Right atrium auricular region (tissue), 2 donors: ENCODE results near the gene PTPN1. TPM values are rescaled to one million over a fixed set of nuclear protein-coding genes. Genes with fewer than 3 reads are reported as not detected.
"Not testable (repeated sequence)": the region's sequence is repeated elsewhere in the genome, so short reads cannot be mapped to it uniquely, and the experiment has no call there.

Experiments
- DNase-seq: peaks from one replicate; pipeline ENCODE4 v3.0.0-alpha.2; 2019; ENCODE audit warnings: low spot score
- H3K27ac ChIP-seq, 2 donors: fragments of 200-600 bp; sonication (generic); 1 replicate in 1 of 2; 2 replicates in 1 of 2; pipeline ENCODE4 v1.5.1; 2016 to 2019
- H3K27me3 ChIP-seq, 2 donors: fragments of 200-600 bp; sonication (generic); one replicate each; pipeline versions ENCODE4 v1.5.1 to v1.6.0; 2017 to 2019
- H3K36me3 ChIP-seq: fragments of 200-600 bp; sonication (generic); one replicate; pipeline ENCODE4 v1.5.1; 2016
- H3K4me1 ChIP-seq, 2 donors: fragments of 200-600 bp; sonication (generic); one replicate each; pipeline versions ENCODE4 v1.5.1 to v1.6.0; 2017 to 2019
- H3K4me3 ChIP-seq, 2 donors: fragments of 200-600 bp; sonication (generic); 1 replicate in 1 of 2; 2 replicates in 1 of 2; pipeline ENCODE4 v1.5.1; 2017 to 2019; ENCODE audit warnings: mild to moderate bottlenecking in 1 of 2, moderate library complexity in 1 of 2
- H3K9me3 ChIP-seq, 2 donors: fragments of 200-600 bp; sonication (generic); one replicate each; pipeline ENCODE4 v1.5.1; 2019
- CTCF ChIP-seq, 2 donors: fragments of 200-600 bp; sonication (generic); IDR thresholded peaks; one replicate each; pipeline ENCODE4 v1.5.1; 2019; ENCODE audit warnings: antibody characterized with exemption in 2 of 2
- total RNA-seq, 2 donors: library from RNA; depleted of rRNA; stranded (reverse); fragments of >200 nt; gene quantifications; one replicate each; pipeline ENCODE4 v1.1.0, GENCODE V29; 2016

Gene PTPN1
- total RNA-seq, 2 donors from 2014 or later, result 28.1 to 38.7 TPM

GRCh38 chr20:50617022-50617421 is 106.8 kb downstream of the PTPN1 start:
- no peaks in the 10 kb centered on the region for H3K36me3 ChIP-seq
- peaks cover 0 to 6% of the 10 kb centered on the region in 2 donors for H3K9me3 ChIP-seq
- no peak overlapping the region for H3K27ac ChIP-seq
- DNase-seq, result no peak
- no peaks in the 10 kb centered on the region for H3K27me3 ChIP-seq
- no peaks in the 10 kb centered on the region for H3K4me1 ChIP-seq
- no peak overlapping the region for H3K4me3 ChIP-seq
- no peak for TF ChIP-seq CTCF (IDR thresholded peaks at IDR 0.05)

- Histone ChIP-seq H3K4me1 (no peaks in the 10 kb centered on the region), H3K4me3 (no peak overlapping the region), H3K9me3 (peaks cover 0 to 6% of the 10 kb centered on the region in 2 donors), H3K36me3 (no peaks in the 10 kb centered on the region), H3K27ac (no peak overlapping the region), H3K27me3 (no peaks in the 10 kb centered on the region)
- DNase-seq, result no peak
- TF ChIP-seq CTCF (IDR thresholded peaks at IDR 0.05), result no peak
These were observed 108.4 kb downstream of the PTPN1 start for GRCh38 chr20:50618537-50618936.

GRCh38 chr20:50620459-50620858 is 110.3 kb downstream of the PTPN1 start:
- H3K4me3 ChIP-seq, H3K4me1 ChIP-seq, DNase-seq, H3K9me3 ChIP-seq, H3K27me3 ChIP-seq, H3K27ac ChIP-seq, H3K36me3 ChIP-seq: not testable (repeated sequence)

GRCh38 chr20:50621068-50621665 is 111.0 kb downstream of the PTPN1 start:
- H3K36me3 ChIP-seq, result no peaks in the 10 kb centered on the region
- peaks cover 0 to 6% of the 10 kb centered on the region in 2 donors for H3K9me3 ChIP-seq
- TF ChIP-seq CTCF (IDR thresholded peaks at IDR 0.05), result no peak
- H3K4me3 ChIP-seq, result no peak overlapping the region
- no peak for DNase-seq
- no peak overlapping the region for H3K27ac ChIP-seq
- H3K27me3 ChIP-seq, result no peaks in the 10 kb centered on the region
- H3K4me1 ChIP-seq, result no peaks in the 10 kb centered on the region

GRCh38 chr20:50624351-50625016 is 114.3 kb downstream of the PTPN1 start:
- H3K4me3 ChIP-seq, result no peak overlapping the region
- no peaks in the 10 kb centered on the region for H3K36me3 ChIP-seq
- H3K27ac ChIP-seq, result no peak overlapping the region
- H3K4me1 ChIP-seq, result no peaks in the 10 kb centered on the region
- DNase-seq, result no peak
- no peaks in the 10 kb centered on the region for H3K27me3 ChIP-seq
- peaks cover 0 to 6% of the 10 kb centered on the region in 2 donors for H3K9me3 ChIP-seq
- no peak for TF ChIP-seq CTCF (IDR thresholded peaks at IDR 0.05)

GRCh38 chr20:50625986-50626677 is 115.9 kb downstream of the PTPN1 start:
- Histone ChIP-seq H3K4me1 (no peaks in the 10 kb centered on the region), H3K36me3 (no peaks in the 10 kb centered on the region), H3K9me3 (peaks cover 0 to 3% of the 10 kb centered on the region in 2 donors), H3K27ac (no peak overlapping the region), H3K27me3 (no peaks in the 10 kb centered on the region), H3K4me3 (no peak overlapping the region)
- peak; percentile 41 to 75 for TF ChIP-seq CTCF (IDR thresholded peaks at IDR 0.05)
- DNase-seq, result peak; percentile 71
